Keratinocyte (primary cell): ENCODE data around the gene SMYD1. TPM values are rescaled to one million over a fixed set of nuclear protein-coding genes. Genes with fewer than 3 reads are reported as not detected.

Experiments
- DNase-seq: peaks from one replicate; pipeline ENCODE4 v3.0.0-alpha.2; 2011; ENCODE audit warnings: low read depth, missing footprints, low spot score
- FAIRE-seq: peaks from 2 replicates; lab custom pipeline; 2011; peaks lifted over from hg19 to GRCh38; lab: Jason Lieb, UNC
- H2AFZ ChIP-seq: 2 replicates; pipeline ENCODE4 v1.6.0; 2012; ENCODE audit warnings: low read length, control low read depth, inconsistent platforms; ENCODE audit not compliant: control insufficient read depth
- H3K27ac ChIP-seq: 2 replicates; pipeline ENCODE4 v1.5.1; 2011; ENCODE audit warnings: low read length; ENCODE audit not compliant: control insufficient read depth, insufficient read depth
- H3K27me3 ChIP-seq: 3 replicates; pipeline ENCODE4 v1.6.0; 2011; ENCODE audit warnings: low read length; ENCODE audit not compliant: control insufficient read depth, insufficient read depth; ENCODE audit errors: extremely low read depth
- H3K36me3 ChIP-seq, 2 experiments: 2 replicates in 1 of 2; 3 replicates in 1 of 2; pipeline ENCODE4 v1.5.1; 2011; ENCODE audit warnings: low read length in 2 of 2, mild to moderate bottlenecking in 1 of 2; ENCODE audit not compliant: control insufficient read depth in 2 of 2, insufficient read depth in 2 of 2; ENCODE audit errors: extremely low read depth in 1 of 2
- H3K4me1 ChIP-seq: 3 replicates; pipeline ENCODE4 v1.5.1; 2011; ENCODE audit warnings: low read length; ENCODE audit not compliant: control insufficient read depth, insufficient read depth; ENCODE audit errors: extremely low read depth
- H3K4me2 ChIP-seq: 3 replicates; pipeline ENCODE4 v1.6.0; 2011; ENCODE audit warnings: low read depth, low read length; ENCODE audit not compliant: control insufficient read depth, insufficient read depth; ENCODE audit errors: extremely low read depth
- H3K4me3 ChIP-seq, 3 experiments: fragments of 200-600 bp in 1 of 3; sonication (generic) in 1 of 3; 2 replicates in 2 of 3; 3 replicates in 1 of 3; pipeline ENCODE4 v1.5.1; 2011 to 2016; ENCODE audit warnings: low read length in 3 of 3, mild to moderate bottlenecking in 3 of 3, control low read depth in 2 of 3, inconsistent platforms in 1 of 3, low read depth in 1 of 3, mixed read lengths in 1 of 3, mixed run types in 1 of 3, moderate library complexity in 1 of 3; ENCODE audit not compliant: control insufficient read depth in 2 of 3, insufficient read depth in 2 of 3; ENCODE audit errors: extremely low read depth in 1 of 3
- H3K79me2 ChIP-seq: 2 replicates; pipeline ENCODE4 v1.6.0; 2012; ENCODE audit warnings: low read length; ENCODE audit not compliant: control insufficient read depth, insufficient read depth
- H3K9ac ChIP-seq: 3 replicates; pipeline ENCODE4 v1.6.0; 2011; ENCODE audit warnings: low read length; ENCODE audit not compliant: control insufficient read depth, insufficient read depth; ENCODE audit errors: extremely low read depth
- H3K9me1 ChIP-seq: 3 replicates; pipeline ENCODE4 v1.6.0; 2011; ENCODE audit warnings: low read length; ENCODE audit not compliant: control insufficient read depth, insufficient read depth; ENCODE audit errors: extremely low read depth
- H3K9me3 ChIP-seq: 2 replicates; pipeline ENCODE4 v1.5.1; 2012; ENCODE audit warnings: low read depth, low read length; ENCODE audit not compliant: control insufficient read depth
- H4K20me1 ChIP-seq: 3 replicates; pipeline ENCODE4 v1.6.0; 2011; ENCODE audit warnings: low read length; ENCODE audit not compliant: control insufficient read depth, insufficient read depth; ENCODE audit errors: extremely low read depth
- EZH2 ChIP-seq: IDR thresholded peaks from one replicate; pipeline ENCODE4 v1.6.1; 2012; ENCODE audit warnings: inconsistent platforms, mild to moderate bottlenecking, low read length, moderate library complexity
- dilution Hi-C: fragments of 300-500 bp; cut with MboI; formaldehyde crosslinking; loops from one replicate; pipeline ENCODE4 v1.7.0; 2020; ENCODE audit warnings: low sequenced_read_pairs; ENCODE audit not compliant: extremely low pct_ligation_motif_present
- polyA plus RNA-seq, 5 experiments: library from polyadenylated mRNA; depleted of rRNA in 3 of 5; stranded (reverse) in 3 of 5; stranded (forward) in 1 of 5; unstranded in 1 of 5; fragments of >200 nt; gene quantifications; 1 replicate in 1 of 5; 2 replicates in 3 of 5; 3 replicates in 1 of 5; pipeline versions ENCODE4 v1.2.1 to v1.2.3, GENCODE V29; 2011 to 2012; ENCODE audit warnings: missing spikeins in 2 of 5, low read depth in 1 of 5, low replicate concordance in 1 of 5
- TF ChIP-seq, protein P1 (sequence below), 3 experiments: IDR thresholded peaks in 1 of 3; conservative IDR thresholded peaks in 1 of 3; optimal IDR thresholded peaks in 1 of 3; 2 replicates in 2 of 3; 3 replicates in 1 of 3; pipeline versions ENCODE3 to v1.5.1; 2011; ENCODE audit warnings: low read length in 3 of 3, mild to moderate bottlenecking in 3 of 3, moderate library complexity in 2 of 3, control low read depth in 1 of 3, inconsistent platforms in 1 of 3; ENCODE audit not compliant: insufficient read depth in 2 of 3; ENCODE audit errors: extremely low read depth in 1 of 3

The SMYD1 gene
- polyA plus RNA-seq, 1 donor (not counting 4 experiments of a cell fraction or from before 2014, with no cell fraction given) = not detected

DNA sequence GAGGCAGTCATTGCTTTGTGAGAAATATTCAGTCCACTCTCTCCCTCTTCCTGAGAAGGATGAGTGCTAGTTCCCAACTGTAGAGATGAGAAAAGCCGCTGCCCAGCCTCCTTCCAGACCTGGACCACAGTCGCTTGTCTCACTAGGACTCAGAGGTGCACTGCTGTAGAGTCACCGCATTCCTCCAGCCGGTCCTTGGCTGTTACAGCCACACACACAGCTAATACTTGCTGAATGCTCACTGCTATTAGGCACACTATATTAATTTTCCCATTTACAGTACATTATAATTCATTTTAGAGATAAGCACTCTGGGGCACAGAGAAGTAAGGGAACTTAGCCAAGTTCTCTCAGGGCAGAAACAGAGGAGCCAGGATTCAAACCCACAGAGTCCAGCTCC, 70.2 kb downstream of the SMYD1 start:
- Histone ChIP-seq H3K4me2 (no peak overlapping the region), H3K36me3 (no peaks in the 10 kb centered on the region), H3K27me3 (no peaks in the 10 kb centered on the region), H3K4me1 (no peaks in the 10 kb centered on the region), H3K9me3 (no peaks in the 10 kb centered on the region), H3K27ac (no peak overlapping the region), H3K79me2 (no peaks in the 10 kb centered on the region), H3K9me1 (no peaks in the 10 kb centered on the region), H2AFZ (no peak overlapping the region), H3K4me3 (no peak overlapping the region), H3K9ac (no peak overlapping the region), H4K20me1 (no peaks in the 10 kb centered on the region)
- DNase-seq = no peak
- dilution Hi-C loops = no loop called here
- TF ChIP-seq EZH2 = no peak
- TF ChIP-seq, protein P1, sequence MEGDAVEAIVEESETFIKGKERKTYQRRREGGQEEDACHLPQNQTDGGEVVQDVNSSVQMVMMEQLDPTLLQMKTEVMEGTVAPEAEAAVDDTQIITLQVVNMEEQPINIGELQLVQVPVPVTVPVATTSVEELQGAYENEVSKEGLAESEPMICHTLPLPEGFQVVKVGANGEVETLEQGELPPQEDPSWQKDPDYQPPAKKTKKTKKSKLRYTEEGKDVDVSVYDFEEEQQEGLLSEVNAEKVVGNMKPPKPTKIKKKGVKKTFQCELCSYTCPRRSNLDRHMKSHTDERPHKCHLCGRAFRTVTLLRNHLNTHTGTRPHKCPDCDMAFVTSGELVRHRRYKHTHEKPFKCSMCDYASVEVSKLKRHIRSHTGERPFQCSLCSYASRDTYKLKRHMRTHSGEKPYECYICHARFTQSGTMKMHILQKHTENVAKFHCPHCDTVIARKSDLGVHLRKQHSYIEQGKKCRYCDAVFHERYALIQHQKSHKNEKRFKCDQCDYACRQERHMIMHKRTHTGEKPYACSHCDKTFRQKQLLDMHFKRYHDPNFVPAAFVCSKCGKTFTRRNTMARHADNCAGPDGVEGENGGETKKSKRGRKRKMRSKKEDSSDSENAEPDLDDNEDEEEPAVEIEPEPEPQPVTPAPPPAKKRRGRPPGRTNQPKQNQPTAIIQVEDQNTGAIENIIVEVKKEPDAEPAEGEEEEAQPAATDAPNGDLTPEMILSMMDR (optimal IDR thresholded peaks at IDR 0.05 in 1 of 3, IDR thresholded peaks at IDR 0.05 in 1 of 3, conservative IDR thresholded peaks at IDR 0.05 in 1 of 3; ENCODE audit: extremely low read depth in 1 of 3, insufficient read depth in 2 of 3, low read length in 3 of 3) = no peak
- no peak for FAIRE-seq

DNA sequence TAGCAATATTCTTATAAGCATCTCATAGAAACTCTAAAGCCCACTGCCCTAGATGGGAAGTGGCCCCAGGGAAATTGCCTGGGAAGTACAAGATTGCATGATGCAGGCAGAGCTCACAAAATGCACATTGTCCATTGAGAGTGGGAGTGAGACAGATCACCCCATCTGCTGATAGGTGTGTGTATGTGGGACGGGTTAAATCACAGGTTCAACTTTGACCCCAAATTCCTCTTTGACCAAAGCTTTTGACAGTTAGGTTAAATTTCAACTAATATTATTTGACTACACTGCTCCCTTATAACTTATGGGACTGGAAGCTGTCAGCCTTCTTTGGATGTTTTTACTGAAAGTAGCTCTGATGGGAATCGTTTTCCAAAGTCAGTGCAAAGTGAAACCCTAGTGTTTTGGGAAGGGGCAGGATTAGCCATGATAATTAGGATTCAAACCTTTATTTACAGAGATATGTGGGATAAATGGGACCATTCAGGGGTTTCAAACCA, 71.6 kb downstream of the SMYD1 start:
- H3K9me3 ChIP-seq = no peaks in the 10 kb centered on the region
- no peaks in the 10 kb centered on the region for H3K27me3 ChIP-seq
- no peak overlapping the region for H2AFZ ChIP-seq
- no peaks in the 10 kb centered on the region for H3K79me2 ChIP-seq
- H3K4me3 ChIP-seq = no peak overlapping the region
- no peak overlapping the region for H3K4me2 ChIP-seq
- DNase-seq (no peak), FAIRE-seq (no peak)
- dilution Hi-C loops = no loop called here
- no peak overlapping the region for H3K27ac ChIP-seq
- H4K20me1 ChIP-seq = no peaks in the 10 kb centered on the region
- H3K4me1 ChIP-seq = no peaks in the 10 kb centered on the region
- no peak overlapping the region for H3K9ac ChIP-seq
- no peaks in the 10 kb centered on the region for H3K36me3 ChIP-seq
- H3K9me1 ChIP-seq = no peaks in the 10 kb centered on the region
- TF ChIP-seq EZH2 = no peak
- TF ChIP-seq, protein P1 (optimal IDR thresholded peaks at IDR 0.05 in 1 of 3, IDR thresholded peaks at IDR 0.05 in 1 of 3, conservative IDR thresholded peaks at IDR 0.05 in 1 of 3; ENCODE audit: extremely low read depth in 1 of 3, insufficient read depth in 2 of 3, low read length in 3 of 3) = no peak
